Activated CD4-positive, alpha-beta T cell treated with anti-CD3 and anti-CD28 coated beads for 1 hour (primary cell): Measurements from ENCODE around the gene TMEM121B.
"Not testable (repeated sequence)": the region's sequence is repeated elsewhere in the genome, so short reads cannot be mapped to it uniquely, and the experiment has no call there.

Experiments used
- DNase-seq: peaks from one replicate; pipeline ENCODE4 v3.0.0-alpha.2; 2020

Gene TMEM121B

GRCh38 chr22:17121233-17122195 is at the start of gene TMEM121B:
TSS of gene TMEM121B (minus strand) at chr22:17121360. CDS start at chr22:17121127, 233 bp downstream.
- DNase-seq, result no peak

- no peak for DNase-seq
Measured at GRCh38 chr22:17167486-17167885, 46.3 kb upstream of the TMEM121B start.

DNA sequence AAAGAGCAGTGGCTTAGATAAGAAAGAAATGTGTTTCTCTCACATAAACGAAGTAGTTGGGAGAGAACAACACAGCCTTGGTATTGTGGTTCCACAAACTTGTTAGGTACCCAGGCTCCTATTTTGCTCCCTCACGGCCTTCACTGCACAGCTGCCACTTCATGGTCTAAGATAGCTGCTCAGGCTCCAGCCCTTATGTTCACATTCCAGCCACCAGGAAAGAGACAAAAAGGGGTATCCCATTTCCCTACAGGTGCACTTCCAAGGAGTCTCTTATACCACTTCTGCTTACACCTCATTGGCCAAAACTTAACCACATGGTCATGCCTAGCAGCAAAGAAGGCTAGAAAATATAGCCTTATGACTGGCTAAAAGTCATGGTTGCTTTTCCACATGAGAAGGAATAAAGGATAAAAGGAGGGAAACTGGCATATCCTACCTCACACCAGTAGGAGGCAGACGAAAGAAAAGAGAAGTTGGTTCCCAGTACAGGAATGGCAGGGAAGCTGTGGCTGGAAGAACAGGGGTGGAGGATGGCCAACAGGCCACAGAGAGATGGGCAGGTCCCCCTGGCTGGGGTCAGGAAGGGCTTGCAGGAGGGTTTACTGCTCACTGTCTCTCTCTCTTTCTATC is 43.3 kb upstream of the TMEM121B start:
- no peak for DNase-seq

- no peak for DNase-seq
Measured at GRCh38 chr22:17162731-17163130, 41.6 kb upstream of the TMEM121B start.

- no peak for DNase-seq
Measured at GRCh38 chr22:17161991-17162390, 40.8 kb upstream of the TMEM121B start.

DNA sequence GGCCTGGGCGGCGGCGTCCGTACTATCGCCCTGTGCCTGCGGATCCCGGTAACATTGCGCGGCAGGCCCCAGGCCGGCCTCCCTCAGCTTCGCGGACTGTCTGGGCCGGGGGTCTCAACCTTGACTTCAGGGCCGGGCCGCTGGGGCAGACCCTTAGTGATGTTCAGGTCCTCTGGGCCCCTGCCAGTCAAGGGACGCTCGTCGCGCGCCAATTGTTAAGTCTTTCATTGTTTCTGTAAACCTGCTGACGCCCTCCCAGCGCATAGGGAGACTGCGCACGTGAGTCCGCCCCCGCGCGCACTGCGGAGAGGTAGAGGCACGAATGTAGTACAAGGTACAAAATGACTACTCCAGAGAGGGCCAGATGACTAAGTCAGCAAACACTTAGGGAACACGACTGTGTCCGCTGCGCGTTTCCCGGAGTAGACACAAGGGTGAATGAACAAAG is 38.4 kb upstream of the TMEM121B start:
- peak; percentile 13 for DNase-seq

- peak; percentile 83 for DNase-seq
Measured at GRCh38 chr22:17158568-17159503, 37.7 kb upstream of the TMEM121B start, which contains the start of gene HDHD5. TSS of gene HDHD5 (minus strand) at chr22:17159277. CDS start at chr22:17159251, 26 bp downstream.

DNA sequence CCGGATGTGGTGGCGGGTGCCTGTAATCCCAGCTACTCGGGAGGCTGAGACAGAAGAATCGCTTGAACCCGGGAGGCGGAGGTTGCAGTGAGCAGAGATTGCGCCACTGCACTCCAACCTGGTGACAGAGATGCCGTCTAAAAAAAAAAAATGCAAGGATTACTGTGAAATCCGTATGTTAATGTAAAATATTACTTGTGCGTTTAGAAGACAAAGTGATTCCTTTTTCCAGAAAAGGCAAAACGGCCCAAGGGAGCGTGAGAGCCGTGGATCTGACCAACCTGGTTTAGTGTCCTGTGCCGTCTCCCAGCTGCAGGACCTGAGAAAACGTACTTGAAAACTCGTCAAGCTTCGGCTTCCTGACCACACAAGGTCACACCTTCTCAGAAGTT is 37.0 kb upstream of the TMEM121B start:
- no peak for DNase-seq

DNA sequence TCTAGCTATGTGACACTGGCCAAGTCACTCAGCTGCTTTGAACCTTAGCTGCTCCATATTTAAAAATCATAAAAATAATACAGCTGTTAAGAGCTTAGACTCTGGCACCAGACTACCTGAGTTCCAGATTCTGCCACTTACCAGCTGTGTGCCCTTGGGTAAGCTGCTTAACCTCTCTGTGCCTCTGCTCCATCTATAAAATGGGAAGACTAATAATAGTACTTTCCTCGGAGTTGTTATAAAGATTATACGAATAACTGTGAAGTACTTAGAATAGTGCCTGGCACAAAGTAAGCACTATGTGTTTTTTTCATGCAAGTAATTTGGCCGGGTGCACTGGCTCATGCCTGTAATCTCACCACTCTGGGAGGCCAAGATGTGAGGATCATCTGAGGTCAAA is 36.6 kb upstream of the TMEM121B start:
- no peak for DNase-seq

DNA sequence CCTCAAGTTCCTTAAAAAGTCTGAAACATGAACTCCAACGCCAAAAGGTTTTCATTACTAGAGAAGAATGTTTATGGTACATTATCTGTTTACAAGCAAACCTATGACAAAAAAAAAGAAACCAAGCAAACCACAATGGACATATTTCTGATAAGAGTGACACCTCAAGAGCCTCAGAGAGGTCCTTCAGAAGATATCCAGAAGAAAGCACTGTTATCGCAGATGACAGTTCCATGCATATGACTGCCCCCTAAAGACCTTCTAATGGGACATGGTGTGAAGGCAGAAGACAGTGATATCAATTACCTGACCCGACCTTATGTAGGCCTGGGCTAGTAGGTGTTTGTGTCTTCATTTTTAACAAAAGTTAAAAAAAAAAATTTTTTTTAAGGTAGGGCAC is 34.8 kb upstream of the TMEM121B start:
- no peak for DNase-seq

DNA sequence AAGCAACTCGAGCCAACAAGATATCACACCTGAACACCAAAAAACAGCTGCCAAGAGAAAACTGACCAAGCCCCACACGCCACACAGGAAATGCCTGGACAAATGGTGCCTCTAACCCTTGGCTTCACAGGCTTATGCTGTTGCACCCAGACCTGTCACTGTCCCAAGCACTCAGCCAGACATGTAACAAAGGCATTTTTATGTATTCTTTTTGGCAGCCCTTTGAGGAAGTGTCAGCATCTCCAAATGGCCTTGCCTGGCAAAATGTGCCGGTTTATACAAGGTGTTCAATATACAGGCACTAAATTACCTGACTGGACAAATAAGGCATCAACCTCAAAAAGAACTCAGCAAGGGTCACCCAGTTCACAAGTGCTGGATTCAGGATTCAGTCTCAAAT is 31.8 kb upstream of the TMEM121B start:
- no peak for DNase-seq

- DNase-seq, result no peak
Measured at GRCh38 chr22:17152340-17152739, 31.2 kb upstream of the TMEM121B start.

GRCh38 chr22:17149076-17149815 is 28.1 kb upstream of the TMEM121B start:
- no peak for DNase-seq

GRCh38 chr22:17147458-17147857 is 26.3 kb upstream of the TMEM121B start:
- not testable (repeated sequence) for DNase-seq

DNA sequence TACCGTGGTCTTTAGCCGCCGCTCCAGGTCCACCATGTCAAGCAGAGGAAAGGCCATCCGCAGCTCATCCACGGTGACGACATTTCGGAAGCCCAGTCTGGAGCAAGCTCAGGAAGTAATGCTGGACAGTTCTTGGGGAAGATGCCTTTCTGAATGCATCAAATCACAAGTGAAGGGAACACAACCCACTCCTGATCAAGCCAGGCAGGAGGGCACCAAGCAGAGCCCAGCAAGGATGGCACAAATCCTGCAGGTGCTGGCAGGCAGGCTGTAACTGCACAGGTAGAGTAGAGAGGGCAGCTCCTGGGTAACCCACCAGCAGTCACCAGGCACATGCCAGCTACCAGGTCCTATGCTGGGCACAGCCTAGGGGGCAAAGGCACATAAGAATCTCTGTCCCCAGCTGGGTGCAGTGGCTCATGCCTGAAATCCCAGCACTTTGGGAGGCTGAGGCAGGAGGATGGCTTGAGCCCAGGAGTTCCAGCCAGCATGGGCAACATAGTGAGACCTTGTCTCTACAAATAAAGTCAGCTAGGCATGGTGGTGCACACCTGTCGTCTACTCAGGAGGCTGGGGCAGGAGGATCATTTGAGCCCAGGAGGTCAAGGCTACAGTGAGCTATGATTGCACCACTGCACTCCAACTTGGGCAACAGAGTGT is 24.0 kb upstream of the TMEM121B start:
- no peak for DNase-seq

GRCh38 chr22:17143826-17144225 is 22.7 kb upstream of the TMEM121B start:
- no peak for DNase-seq

DNA sequence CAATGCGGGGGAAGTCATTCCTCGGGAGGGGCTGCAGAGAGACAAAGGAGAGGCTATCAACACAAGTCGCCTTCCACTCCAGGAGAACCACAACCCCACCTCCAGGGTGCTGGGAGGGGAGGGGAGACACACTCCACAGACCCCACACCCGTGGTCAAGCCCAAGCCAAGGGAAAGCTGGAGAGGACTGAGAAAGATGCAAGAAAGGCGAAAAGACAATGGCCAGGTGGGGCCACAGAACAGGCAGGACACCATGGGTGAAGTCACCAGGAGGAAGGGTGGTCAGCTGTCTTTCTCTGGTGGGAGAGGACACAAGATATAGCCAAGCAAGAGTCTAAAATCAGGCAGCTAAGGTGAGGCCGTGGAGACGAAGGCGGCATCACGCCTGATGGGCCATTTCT is 21.9 kb upstream of the TMEM121B start:
- no peak for DNase-seq

- DNase-seq, result no peak
Measured at GRCh38 chr22:17140826-17141766, 19.9 kb upstream of the TMEM121B start.

DNA sequence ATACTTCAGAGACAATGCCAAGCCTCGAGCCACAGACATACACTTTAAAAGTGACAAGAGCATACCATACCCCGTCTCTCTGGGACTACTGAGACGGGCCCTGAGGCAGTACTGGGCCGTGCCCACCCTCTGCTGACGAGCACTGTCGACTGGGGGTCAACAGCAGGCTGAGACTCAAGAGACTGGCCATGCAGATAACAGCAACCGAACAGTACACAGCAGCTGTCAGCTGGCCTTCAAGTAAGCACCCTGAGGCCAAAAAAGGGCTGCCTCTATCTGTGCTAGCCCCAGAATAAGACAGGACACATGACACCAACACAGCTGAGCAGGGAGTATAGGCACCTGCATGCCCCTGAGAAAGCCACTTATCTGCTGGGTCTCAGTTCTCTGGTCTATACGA is 18.9 kb upstream of the TMEM121B start:
- DNase-seq, result no peak

- no peak for DNase-seq
Measured at GRCh38 chr22:17138513-17138912, 17.4 kb upstream of the TMEM121B start.
